ENCODE data around the gene RNF14.

DNA sequence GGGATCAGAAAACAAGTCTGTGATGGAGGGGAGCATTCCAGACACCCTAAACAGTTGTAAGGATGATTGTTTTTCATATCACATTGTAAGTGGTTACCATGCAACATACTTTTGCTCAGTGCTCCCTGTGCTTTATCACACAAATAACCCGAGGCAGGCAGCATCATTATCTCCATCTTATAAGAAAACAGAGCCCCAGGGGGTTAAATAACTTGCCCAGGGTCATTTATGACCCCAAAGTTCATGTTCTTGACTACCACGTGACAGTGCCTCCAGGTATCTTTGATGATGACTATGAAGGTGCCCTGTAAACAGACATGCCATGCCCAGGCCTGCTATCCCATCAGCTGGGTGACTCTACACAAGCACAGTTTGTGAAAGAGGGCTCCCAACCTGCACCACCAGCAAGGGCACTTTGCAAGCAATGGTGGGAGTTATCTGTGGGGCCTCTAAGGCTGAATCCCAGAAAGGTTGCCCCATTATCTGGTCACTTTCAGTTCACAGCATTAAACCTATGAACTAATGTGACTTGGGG lies 34.4 kb downstream of the RNF14 start:
- TF ChIP-seq CTCF (conservative IDR thresholded peaks at IDR 0.05; ENCODE audit: low read length), result no peak
- TF ChIP-seq EZH2phosphoT487 (IDR thresholded peaks at IDR 0.05; ENCODE audit: borderline replicate concordance), result no peak
